EL (cell line): Measurements from ENCODE around the gene PSMG3.
"Not testable (repeated sequence)": the region's sequence is repeated elsewhere in the genome, so short reads cannot be mapped to it uniquely, and the experiment has no call there.

Source experiments
- DNase-seq: peaks from one replicate; pipeline ENCODE4 v3.0.0-alpha.2; 2016

The PSMG3 gene

GRCh38 chr7:1596181-1597043, 26.6 kb upstream of the PSMG3 start:
- DNase-seq: no peak

- no peak for DNase-seq
Observed at GRCh38 chr7:1595636-1596035, 25.8 kb upstream of the PSMG3 start.

GRCh38 chr7:1595027-1595426, 25.2 kb upstream of the PSMG3 start:
- DNase-seq: no peak

- no peak for DNase-seq
Observed at GRCh38 chr7:1593904-1594421, 24.1 kb upstream of the PSMG3 start.

GRCh38 chr7:1593091-1593866, 23.4 kb upstream of the PSMG3 start:
- DNase-seq: peak; percentile 16

- no peak for DNase-seq
Observed at GRCh38 chr7:1592299-1592871, 22.6 kb upstream of the PSMG3 start.

GRCh38 chr7:1591876-1592275, 22.0 kb upstream of the PSMG3 start:
- no peak for DNase-seq

GRCh38 chr7:1591396-1591795, 21.6 kb upstream of the PSMG3 start:
- DNase-seq: no peak

GRCh38 chr7:1590887-1591286, 21.1 kb upstream of the PSMG3 start:
- no peak for DNase-seq

- no peak for DNase-seq
Observed at GRCh38 chr7:1590476-1590875, 20.6 kb upstream of the PSMG3 start.

- DNase-seq: no peak
Observed at GRCh38 chr7:1588978-1589377, 19.1 kb upstream of the PSMG3 start.

- no peak for DNase-seq
Observed at GRCh38 chr7:1587738-1588137, 17.9 kb upstream of the PSMG3 start.

- no peak for DNase-seq
Observed at GRCh38 chr7:1586827-1587705, 17.2 kb upstream of the PSMG3 start.

- DNase-seq: no peak
Observed at GRCh38 chr7:1586126-1586826, 16.4 kb upstream of the PSMG3 start.

GRCh38 chr7:1585142-1585981, 15.5 kb upstream of the PSMG3 start:
- no peak for DNase-seq

- no peak for DNase-seq
Observed at GRCh38 chr7:1584700-1585099, 14.9 kb upstream of the PSMG3 start.

GRCh38 chr7:1583241-1583930, 13.6 kb upstream of the PSMG3 start:
- not testable (repeated sequence) for DNase-seq

- no peak for DNase-seq
Observed at GRCh38 chr7:1580422-1581030, 10.7 kb upstream of the PSMG3 start.

- DNase-seq: peak; percentile 60
Observed at GRCh38 chr7:1579481-1580421, 9.9 kb upstream of the PSMG3 start.
